GM19463 (cell line): ENCODE data around the gene LRSAM1.
A peak's percentile ranks its signal among the peaks of the same experiment; 100 is the strongest.

Source experiments
- ATAC-seq: cut with Tn5 transposase; IDR thresholded peaks from one replicate; pipeline ENCODE4 v1.9.1; 2021; ENCODE audit warnings: mild to moderate bottlenecking, moderate library complexity; ENCODE audit not compliant: unreplicated experiment

LRSAM1 gene

GRCh38 chr9:127529671-127530070 is 78.4 kb downstream of the LRSAM1 start:
- ATAC-seq = no peak

GRCh38 chr9:127530206-127530941 is 79.1 kb downstream of the LRSAM1 start:
- ATAC-seq = no peak

GRCh38 chr9:127531676-127532075 is 80.4 kb downstream of the LRSAM1 start:
- no peak for ATAC-seq

GRCh38 chr9:127534250-127534906 is 83.1 kb downstream of the LRSAM1 start:
- ATAC-seq = no peak

GRCh38 chr9:127534931-127535330 is 83.6 kb downstream of the LRSAM1 start:
- ATAC-seq = no peak

GRCh38 chr9:127535396-127535795 is 84.1 kb downstream of the LRSAM1 start:
- ATAC-seq = no peak

- no peak for ATAC-seq
Observed at GRCh38 chr9:127535834-127536233, 84.5 kb downstream of the LRSAM1 start.

GRCh38 chr9:127536499-127536898 is 85.2 kb downstream of the LRSAM1 start:
- ATAC-seq = no peak

GRCh38 chr9:127537014-127537413 is 85.7 kb downstream of the LRSAM1 start:
- no peak for ATAC-seq

GRCh38 chr9:127537792-127538191 is 86.5 kb downstream of the LRSAM1 start:
- ATAC-seq = no peak

- ATAC-seq = no peak
Observed at GRCh38 chr9:127538849-127539258, 87.5 kb downstream of the LRSAM1 start.

GRCh38 chr9:127539259-127539981 is 88.1 kb downstream of the LRSAM1 start:
- ATAC-seq = no peak

GRCh38 chr9:127539982-127540663 is 88.8 kb downstream of the LRSAM1 start:
- no peak for ATAC-seq

GRCh38 chr9:127540664-127541041 is 89.3 kb downstream of the LRSAM1 start:
- no peak for ATAC-seq

- no peak for ATAC-seq
Observed at GRCh38 chr9:127541176-127541575, 89.9 kb downstream of the LRSAM1 start.

- no peak for ATAC-seq
Observed at GRCh38 chr9:127541865-127542264, 90.6 kb downstream of the LRSAM1 start.

GRCh38 chr9:127543221-127543620 is 91.9 kb downstream of the LRSAM1 start:
- ATAC-seq = no peak

GRCh38 chr9:127543973-127544533 is 92.7 kb downstream of the LRSAM1 start:
- ATAC-seq = no peak

GRCh38 chr9:127545196-127546124 is 94.2 kb downstream of the LRSAM1 start:
- ATAC-seq = peak; percentile 87
